Inferior parietal cortex (tissue), 1 donor: ENCODE data around the gene ZNF618.
"Not testable (repeated sequence)": the region's sequence is repeated elsewhere in the genome, so short reads cannot be mapped to it uniquely, and the experiment has no call there.

Experiments
- DNase-seq: peaks from one replicate; pipeline ENCODE4 v3.0.0-alpha.2; 2016; ENCODE audit errors: extremely low spot score

The ZNF618 gene

GRCh38 chr9:114038724-114039313 lies 162.7 kb downstream of the ZNF618 start:
- no peak for DNase-seq

- DNase-seq = no peak
Measured at GRCh38 chr9:114039484-114039883, 163.4 kb downstream of the ZNF618 start.

- DNase-seq = not testable (repeated sequence)
Measured at GRCh38 chr9:114043660-114044059, 167.6 kb downstream of the ZNF618 start.

- DNase-seq = no peak
Measured at GRCh38 chr9:114046237-114046755, 170.2 kb downstream of the ZNF618 start.

- DNase-seq = no peak
Measured at GRCh38 chr9:114046875-114047274, 170.8 kb downstream of the ZNF618 start.

GRCh38 chr9:114047717-114048116 lies 171.6 kb downstream of the ZNF618 start:
- no peak for DNase-seq

- DNase-seq = no peak
Measured at GRCh38 chr9:114048533-114049415, 172.7 kb downstream of the ZNF618 start.

- DNase-seq = no peak
Measured at GRCh38 chr9:114049441-114050225, 173.5 kb downstream of the ZNF618 start.

GRCh38 chr9:114050226-114050568 lies 174.1 kb downstream of the ZNF618 start:
- no peak for DNase-seq

- DNase-seq = no peak
Measured at GRCh38 chr9:114050646-114051045, 174.5 kb downstream of the ZNF618 start.

GRCh38 chr9:114051281-114051680 lies 175.2 kb downstream of the ZNF618 start:
- no peak for DNase-seq

- no peak for DNase-seq
Measured at GRCh38 chr9:114051706-114052105, 175.6 kb downstream of the ZNF618 start.

- DNase-seq = no peak
Measured at GRCh38 chr9:114053246-114054005, 177.3 kb downstream of the ZNF618 start.

- DNase-seq = no peak
Measured at GRCh38 chr9:114054191-114054690, 178.1 kb downstream of the ZNF618 start.

GRCh38 chr9:114055061-114055460 lies 179.0 kb downstream of the ZNF618 start:
- no peak for DNase-seq

GRCh38 chr9:114055894-114056293 lies 179.8 kb downstream of the ZNF618 start:
- no peak for DNase-seq

GRCh38 chr9:114056527-114056926 lies 180.4 kb downstream of the ZNF618 start:
- DNase-seq = no peak

GRCh38 chr9:114057161-114057885 lies 181.2 kb downstream of the ZNF618 start:
- DNase-seq = no peak

- DNase-seq = no peak
Measured at GRCh38 chr9:114058688-114059046, 182.6 kb downstream of the ZNF618 start.

GRCh38 chr9:114059047-114059803 lies 183.1 kb downstream of the ZNF618 start:
- DNase-seq = no peak
